ENCODE measurements around the gene NPDC1.

NPDC1 gene

GRCh38 chr9:137046088-137046787, at the start of gene NPDC1:
Gene NPDC1 (minus strand): TSS chr9:137046177. CDS start chr9:137045989, 188 bp downstream.
- peak; percentile 51 for DNase-seq

DNA sequence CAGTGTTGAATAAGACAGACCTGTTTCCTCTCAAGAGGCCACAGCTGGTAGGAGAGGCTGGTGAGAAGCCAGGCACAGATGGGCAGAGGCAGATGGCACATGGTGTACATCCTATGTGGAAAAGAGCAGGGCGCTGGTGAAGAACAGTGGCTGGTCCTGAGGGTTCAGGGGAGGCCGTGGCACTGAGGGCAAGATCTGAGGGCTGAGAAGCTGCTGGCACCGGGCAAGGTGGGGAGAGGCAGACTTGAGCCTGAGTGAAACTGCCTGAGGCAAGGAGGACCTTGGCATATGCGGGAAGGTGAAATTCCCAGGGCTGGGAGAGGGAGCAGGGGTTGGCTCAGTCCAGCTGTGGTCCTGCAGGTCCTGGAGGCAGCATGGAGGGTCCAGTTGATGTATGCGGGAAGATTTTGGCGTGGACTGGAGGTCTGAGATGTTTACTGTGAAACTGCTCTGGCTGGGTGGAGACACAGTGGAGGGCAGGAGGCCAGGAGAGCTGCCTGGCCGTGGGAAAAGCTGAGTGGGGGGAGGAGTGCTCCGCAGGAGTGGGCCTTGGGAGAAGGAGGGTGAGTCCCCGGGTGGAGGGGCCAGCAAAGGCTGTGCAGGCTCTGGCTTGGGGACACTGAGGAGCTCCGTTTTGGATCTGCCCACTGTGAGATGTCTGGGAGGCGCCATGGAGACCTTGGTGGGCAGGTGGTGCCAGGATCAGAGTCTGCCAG, 43.4 kb upstream of the NPDC1 start:
- no peak for DNase-seq

DNA sequence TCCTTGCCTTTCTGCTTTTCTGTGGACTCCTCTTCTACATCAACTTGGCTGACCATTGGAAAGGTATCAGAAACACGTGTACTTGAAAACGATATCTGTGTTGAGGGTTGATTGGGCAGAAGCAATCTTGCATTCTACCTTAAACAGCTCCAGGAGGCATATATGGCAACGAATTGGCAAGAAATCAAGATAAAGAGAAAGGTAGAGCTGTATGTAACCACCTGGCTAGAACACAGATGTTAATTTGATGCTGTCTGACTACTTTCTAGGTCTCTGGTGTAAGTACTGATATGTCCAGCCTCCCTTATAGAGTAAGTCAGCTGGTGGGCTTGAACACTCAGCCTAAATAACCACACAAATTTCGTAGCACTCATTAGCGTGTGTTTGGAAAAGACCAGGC, 42.1 kb upstream of the NPDC1 start:
- DNase-seq = no peak

GRCh38 chr9:137087409-137087925, 41.5 kb upstream of the NPDC1 start:
- no peak for DNase-seq

- DNase-seq = peak; percentile 99
Observed at GRCh38 chr9:137086531-137087408, 40.8 kb upstream of the NPDC1 start, which contains the start of gene MAN1B1. Gene MAN1B1 (plus strand): TSS chr9:137086985. CDS start chr9:137087000, 15 bp downstream.

- DNase-seq = no peak
Observed at GRCh38 chr9:137085920-137086530, 40.0 kb upstream of the NPDC1 start.

DNA sequence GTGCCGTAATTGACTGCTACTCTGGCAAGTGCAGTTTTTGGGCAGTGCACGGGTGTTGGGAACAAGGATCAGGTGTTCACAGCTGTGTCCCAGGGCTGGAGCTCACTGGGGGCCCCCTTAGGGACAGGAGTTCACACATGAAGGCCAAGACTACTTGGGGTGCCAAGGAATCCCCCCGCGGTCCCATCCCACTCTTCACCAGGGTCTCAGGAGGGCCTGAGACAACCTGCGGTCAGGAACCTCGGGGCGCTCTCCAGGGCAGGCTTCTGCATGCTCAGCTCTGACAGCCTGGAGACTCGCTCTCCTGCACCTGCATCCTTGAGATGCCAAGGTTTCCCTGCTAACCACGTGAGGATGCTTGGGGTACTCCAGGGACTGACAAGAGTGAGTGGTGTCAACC, 38.5 kb upstream of the NPDC1 start:
- no peak for DNase-seq

GRCh38 chr9:137083394-137084004, 37.5 kb upstream of the NPDC1 start:
- no peak for DNase-seq

DNA sequence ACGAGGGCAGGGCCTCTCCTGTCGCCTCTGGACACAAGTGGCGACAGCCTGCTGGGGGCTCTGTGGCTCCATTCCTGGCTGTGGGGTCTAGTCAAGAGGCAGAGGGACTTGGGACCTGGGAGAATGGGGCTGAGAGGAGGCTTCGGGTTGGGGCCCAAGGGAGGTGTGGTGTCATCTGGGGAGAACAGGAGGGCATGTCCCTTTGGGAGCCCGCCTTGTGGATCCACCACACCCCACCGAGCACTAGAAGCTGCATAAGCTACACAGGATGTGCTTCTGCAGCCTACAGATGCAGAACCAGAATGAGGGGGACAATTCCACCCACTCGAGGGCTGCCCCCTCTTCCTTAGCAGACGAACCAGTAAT, 36.9 kb upstream of the NPDC1 start:
- DNase-seq = no peak

GRCh38 chr9:137082222-137082924, 36.4 kb upstream of the NPDC1 start:
- DNase-seq = no peak

- no peak for DNase-seq
Observed at GRCh38 chr9:137080260-137081122, 34.5 kb upstream of the NPDC1 start.

DNA sequence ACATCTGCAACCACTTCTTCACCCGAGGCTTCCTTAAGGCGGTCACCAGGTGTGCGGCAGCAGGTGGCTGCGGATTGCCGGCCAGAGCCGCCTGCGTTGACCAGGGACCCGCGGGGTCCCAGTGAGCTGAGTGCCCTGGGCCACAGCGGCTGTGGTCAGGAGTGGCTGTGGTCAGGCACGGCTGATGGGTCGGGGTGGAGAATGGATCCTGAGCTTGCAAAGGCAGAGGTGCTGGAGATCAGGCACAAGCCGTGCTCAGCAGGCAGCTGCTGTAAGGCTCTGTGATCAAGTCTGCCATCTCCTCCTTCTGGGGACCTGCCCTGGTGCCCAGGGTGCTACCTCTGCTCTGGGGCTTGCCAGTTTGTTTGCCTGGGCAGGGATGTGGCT, 33.4 kb upstream of the NPDC1 start:
- DNase-seq = no peak

- DNase-seq = no peak
Observed at GRCh38 chr9:137078701-137079400, 32.9 kb upstream of the NPDC1 start.

DNA sequence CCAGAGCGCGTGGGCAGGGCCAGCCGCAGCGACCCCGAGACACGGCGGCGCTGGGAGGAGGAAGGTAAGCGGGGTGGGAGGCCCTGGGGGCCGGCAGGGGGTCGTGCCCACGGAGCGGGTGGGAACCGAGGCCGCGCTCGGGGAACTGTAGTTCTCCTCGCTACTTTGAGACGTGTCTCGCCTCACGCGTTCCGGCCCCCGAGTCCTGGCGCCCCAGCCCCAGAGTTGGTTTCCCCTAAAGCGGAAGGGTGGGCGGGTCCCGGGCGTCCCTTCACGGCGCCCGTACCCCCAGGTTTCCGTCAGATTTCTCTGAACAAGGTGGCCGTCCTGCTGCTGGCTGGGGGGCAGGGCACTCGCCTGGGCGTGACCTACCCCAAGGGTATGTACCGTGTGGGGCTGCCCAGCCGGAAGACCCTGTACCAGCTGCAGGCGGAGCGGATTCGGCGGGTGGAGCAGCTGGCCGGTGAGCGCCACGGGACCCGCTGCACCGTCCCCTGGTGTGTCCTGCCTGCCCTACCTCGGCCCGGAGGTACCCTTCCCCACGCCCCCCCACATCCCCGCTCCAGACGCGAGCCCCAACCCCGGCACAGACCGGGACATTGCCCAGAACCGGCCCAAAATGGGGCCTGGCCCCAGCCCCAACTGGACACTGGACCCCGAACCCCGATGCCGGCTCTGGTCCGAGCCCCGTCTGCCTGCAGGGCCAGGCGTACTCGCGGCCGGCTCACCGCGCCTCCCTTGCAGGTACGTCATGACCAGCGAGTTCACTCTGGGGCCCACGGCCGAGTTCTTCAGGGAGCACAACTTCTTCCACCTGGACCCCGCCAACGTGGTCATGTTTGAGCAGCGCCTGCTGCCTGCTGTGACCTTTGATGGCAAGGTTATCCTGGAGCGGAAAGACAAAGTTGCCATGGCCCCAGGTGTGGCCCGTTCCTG, 32.0 kb upstream of the NPDC1 start:
- no peak for DNase-seq

DNA sequence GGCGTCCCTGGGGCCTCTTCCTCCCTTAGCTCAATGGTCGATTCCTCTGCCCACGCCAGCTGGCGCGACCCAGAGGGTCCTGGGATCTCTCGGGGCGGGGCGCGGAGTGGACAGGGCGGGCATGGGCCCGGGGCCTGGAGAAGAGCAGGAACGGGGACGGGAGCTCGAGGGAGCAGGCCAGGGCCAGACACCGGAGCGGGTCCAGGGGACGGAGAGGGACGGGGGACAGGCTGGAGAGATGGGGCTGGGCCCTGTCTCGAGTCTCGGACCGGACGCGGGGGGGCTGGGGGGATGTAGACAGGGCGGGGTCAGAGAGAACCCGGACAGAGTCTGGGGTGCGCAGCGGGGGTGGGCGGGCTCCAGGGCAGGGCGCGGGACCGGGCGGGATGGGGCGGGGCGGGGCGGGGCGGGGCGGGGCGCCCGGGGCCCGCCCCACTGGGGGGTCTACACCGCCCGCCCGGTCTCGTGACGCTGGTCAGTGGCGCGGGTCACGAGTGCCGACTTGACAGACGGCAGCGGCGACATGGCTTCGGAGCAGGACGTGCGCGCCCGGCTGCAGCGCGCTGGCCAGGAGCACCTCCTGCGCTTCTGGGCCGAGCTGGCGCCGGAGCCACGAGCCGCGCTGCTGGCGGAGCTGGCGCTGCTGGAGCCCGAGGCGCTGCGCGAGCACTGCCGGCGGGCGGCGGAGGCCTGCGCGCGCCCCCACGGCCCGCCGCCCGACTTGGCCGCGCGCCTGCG, 31.2 kb upstream of the NPDC1 start, which contains the start of gene UAP1L1:
Gene UAP1L1, plus strand, starts transcription at position 508 of the 738 bp plus-strand sequence. Its CDS starts 16 bp downstream, at position 524.
- DNase-seq = peak; percentile 62

DNA sequence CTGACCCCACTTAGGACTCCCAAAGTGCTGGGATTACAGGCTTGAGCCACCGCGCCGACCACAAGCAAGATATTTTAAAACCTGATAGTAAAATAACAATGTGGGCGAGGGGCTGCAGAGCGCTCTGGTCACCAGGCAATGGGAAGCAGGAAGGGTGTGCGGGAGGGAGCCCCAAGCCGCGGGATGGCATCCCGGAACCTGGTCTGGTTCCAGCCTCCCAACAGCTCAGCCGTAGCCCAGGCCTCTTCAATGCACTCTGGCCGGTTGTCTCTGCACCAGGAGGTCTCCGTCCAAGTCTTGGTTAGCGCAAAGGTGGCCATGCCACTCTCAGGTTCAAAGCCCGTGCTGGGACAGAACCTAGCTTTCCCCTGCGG, 30.6 kb upstream of the NPDC1 start:
- DNase-seq = no peak

DNA sequence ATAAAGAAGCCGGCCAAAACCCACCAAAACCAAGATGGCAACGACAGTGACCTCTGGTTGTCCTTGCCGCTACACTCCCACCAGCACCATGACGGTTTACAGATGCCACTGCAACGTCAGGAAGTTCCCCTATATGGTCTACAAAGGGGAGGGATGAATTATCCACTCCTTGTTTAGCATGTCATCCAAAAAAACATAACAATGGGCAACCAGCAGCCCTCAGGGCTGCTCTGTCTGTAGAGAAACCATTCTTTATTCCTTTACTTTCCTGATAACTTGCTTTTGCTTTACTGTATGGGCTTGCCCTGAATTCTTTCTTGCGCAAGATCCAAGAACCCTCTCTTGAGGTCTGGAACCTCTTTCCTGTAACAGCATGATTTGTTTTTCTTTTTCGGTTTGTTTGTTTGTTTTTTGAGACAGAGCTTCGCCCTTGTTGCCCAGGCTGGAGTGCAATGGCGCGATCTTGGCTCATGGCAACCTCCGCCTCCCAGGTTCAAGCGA, 29.3 kb upstream of the NPDC1 start:
- DNase-seq = no peak

Measured in NK-92 treated with Interleukin-12 subunit alpha and Interleukin-12 subunit beta, amount 100 ng/mL, for 24 hours (cell line).